Thoracic aorta endothelial cell (primary cell): ENCODE results near the gene STOML3. TPM values are rescaled to one million over a fixed set of nuclear protein-coding genes. Genes with fewer than 3 reads are reported as not detected.

Experiments used
- total RNA-seq: library from RNA; depleted of rRNA; stranded (reverse); fragments of >200 nt; gene quantifications from 2 replicates; pipeline ENCODE4 v1.2.3, GENCODE V29; 2012

STOML3 gene
- not detected in 2 replicates for total RNA-seq

GRCh38 chr13:38990693-38991092 is at the start of gene STOML3:
Gene STOML3, minus strand, starts transcription at chr13:38990831. Its CDS starts 110 bp downstream, at chr13:38990721.

GRCh38 chr13:39037880-39038568 is 47.4 kb upstream of the STOML3 start, which contains the start of the genes NHLRC3 and PROSER1:
Gene NHLRC3, plus strand, starts transcription at chr13:39038456. Its CDS starts 184 bp downstream, at chr13:39038640.
Gene PROSER1, minus strand, starts transcription at chr13:39038089. Its CDS starts 847 bp downstream, at chr13:39037242.

Other genes starting within 250 kb of the STOML3 start
- gene PROSER1, start 47.3 kb upstream of the STOML3 start, total RNA-seq: 31.3 and 32.7 TPM in 2 replicates
- 10.4 and 13.4 TPM in 2 replicates for gene NHLRC3, start 47.6 kb upstream of the STOML3 start, total RNA-seq